HepG2 (cell line): Measurements from ENCODE around the gene ARL11. TPM values are rescaled to one million over a fixed set of nuclear protein-coding genes. Genes with fewer than 3 reads are reported as not detected.
A peak's percentile ranks its signal among the peaks of the same experiment; 100 is the strongest.

ENCODE experiments used
- ATAC-seq: fragments of 200-7000 bp; cut with Tn5 transposase; 3 replicates; pipeline ENCODE4 v1.9.1; 2020; ENCODE audit warnings: mild to moderate bottlenecking, moderate library complexity
- Bru-seq: library from RNA; stranded (reverse); fragments of 400-500 nt; gene quantifications from one replicate; lab custom pipeline; 2021; lab: Mats Ljungman, UMichigan
- BruChase-seq, 2 experiments: library from RNA; stranded (reverse); fragments of 400-500 nt; gene quantifications; one replicate each; lab custom pipeline; 2021; lab: Mats Ljungman, UMichigan
- BruUV-seq: library from RNA; stranded (reverse); fragments of 400-500 nt; replicated peaks from 2 replicates; lab custom pipeline; 2021; lab: Mats Ljungman, UMichigan
- CTCF ChIA-PET: fragments of 300-600 bp; formaldehyde crosslinking; extraction: SDS; loops from one replicate; lab custom pipeline; 2021; ENCODE audit warnings: low total read pairs, inconsistent platforms, low intra/inter-chr PET ratio; lab: Yijun Ruan, JAX
- POLR2A ChIA-PET: fragments of 350-600 bp; sonication (Branson Sonifier 250); formaldehyde crosslinking; loops from one replicate; lab custom pipeline; 2020; ENCODE audit warnings: antibody characterized with exemption, inconsistent platforms; lab: Yijun Ruan, JAX
- DNase-seq: peaks from one replicate; pipeline ENCODE4 v3.0.0-alpha.2; 2015; ENCODE audit warnings: low spot score
- FAIRE-seq: peaks from 3 replicates; lab custom pipeline; 2011; peaks lifted over from hg19 to GRCh38; lab: Jason Lieb, UNC
- H2AFZ ChIP-seq: one replicate; pipeline ENCODE4 v1.6.1; 2011; ENCODE audit warnings: low read length, inconsistent platforms
- H3K27ac ChIP-seq: fragments of 300-600 bp; 3 replicates; pipeline ENCODE4 v1.8.0; 2011; ENCODE audit warnings: mixed run types, mild to moderate bottlenecking, mixed read lengths, low read length, inconsistent platforms; ENCODE audit not compliant: insufficient read depth; ENCODE audit errors: extremely low read length
- H3K27me3 ChIP-seq, 2 experiments: fragments of 200-600 bp in 1 of 2; 2 replicates in 1 of 2; 3 replicates in 1 of 2; pipeline versions ENCODE4 v1.6.0 to v1.8.0; 2011; ENCODE audit warnings: low read length in 2 of 2, mild to moderate bottlenecking in 2 of 2, moderate library complexity in 2 of 2, inconsistent platforms in 1 of 2; ENCODE audit not compliant: insufficient read depth in 2 of 2, control insufficient read depth in 1 of 2
- H3K36me3 ChIP-seq, 2 experiments: fragments of 200-600 bp in 1 of 2; replicated peaks in 1 of 2; 2 replicates in 1 of 2; 3 replicates in 1 of 2; pipeline versions ENCODE4 v1.5.1 to v1.8.0; 2011; ENCODE audit warnings: low read length in 2 of 2, inconsistent platforms in 1 of 2; ENCODE audit not compliant: insufficient read depth in 2 of 2, control insufficient read depth in 1 of 2
- H3K4me1 ChIP-seq: 2 replicates; pipeline ENCODE4 v1.5.1; 2012; ENCODE audit warnings: low read length, inconsistent platforms; ENCODE audit not compliant: insufficient read depth
- H3K4me2 ChIP-seq: 2 replicates; pipeline ENCODE4 v1.6.0; 2011; ENCODE audit warnings: low read depth, low read length, inconsistent platforms
- H3K4me3 ChIP-seq, 3 experiments: fragments of 200-600 bp in 1 of 3; sonication (generic), shearing (Covaris generic) in 1 of 3; replicated peaks in 1 of 3; 2 replicates each; pipeline ENCODE4 v1.5.1; 2011 to 2016; ENCODE audit warnings: low read length in 3 of 3, inconsistent platforms in 2 of 3, low read depth in 2 of 3, mild to moderate bottlenecking in 2 of 3, control low read depth in 1 of 3, mixed read lengths in 1 of 3; ENCODE audit not compliant: insufficient read depth in 1 of 3
- H3K79me2 ChIP-seq: one replicate; pipeline ENCODE4 v1.6.1; 2011; ENCODE audit warnings: low read length, inconsistent platforms; ENCODE audit not compliant: insufficient read depth
- H3K9ac ChIP-seq: 2 replicates; pipeline ENCODE4 v1.6.0; 2011; ENCODE audit warnings: mild to moderate bottlenecking, low read depth, low read length, inconsistent platforms; ENCODE audit not compliant: insufficient read depth
- H3K9me3 ChIP-seq: 2 replicates; pipeline ENCODE4 v1.5.1; 2012; ENCODE audit warnings: mild to moderate bottlenecking, low read length
- H4K20me1 ChIP-seq: 2 replicates; pipeline ENCODE4 v1.6.0; 2011; ENCODE audit warnings: inconsistent platforms, mild to moderate bottlenecking, low read length, moderate library complexity; ENCODE audit not compliant: insufficient read depth
- ZNF256 ChIP-seq: sonication (generic); formaldehyde crosslinking; conservative IDR thresholded peaks from 2 replicates; pipeline ENCODE4 v1.4.0; 2020; ENCODE audit warnings: missing genetic modification reagents
- ZNF674 ChIP-seq: sonication (generic); formaldehyde crosslinking; IDR thresholded peaks from 2 replicates; pipeline ENCODE4 v1.5.0; 2020; ENCODE audit warnings: low read depth, mild to moderate bottlenecking, missing genetic modification reagents
- ZSCAN20 ChIP-seq: sonication (generic); formaldehyde crosslinking; IDR thresholded peaks from 2 replicates; pipeline ENCODE4 v1.4.0; 2020; ENCODE audit warnings: missing genetic modification reagents, mild to moderate bottlenecking, borderline replicate concordance
- WGBS: methylation state at CpG from one replicate; pipeline ENCODE4 v1.1.6; 2017; ENCODE audit warnings: low lambda C conversion rate; 5-methylcytosine and 5-hydroxymethylcytosine counted together
- in situ Hi-C: cut with HindIII; loops from 2 replicates; pipeline ENCODE4 v1.10.0; 2017; ENCODE audit warnings: low pct_unique_long_range_greater_than_20kb; ENCODE audit not compliant: extremely low pct_ligation_motif_present
- intact Hi-C: fragments of 100-400 bp; cut with micrococcal nuclease; formaldehyde crosslinking; loops from one replicate; pipeline ENCODE4 v1.10.0; 2022; ENCODE audit not compliant: unreplicated experiment
- long read RNA-seq, 2 experiments: library from RNA in 1 of 2; library from polyadenylated mRNA in 1 of 2; stranded (forward) in 1 of 2; unstranded in 1 of 2; transcript quantifications; one replicate each; pipeline ENCODE4 v2.0.0, GENCODE V29; 2019 to 2022
- polyA minus RNA-seq, 3 experiments: library from RNA; depleted of rRNA, polyadenylated mRNA; stranded (reverse); fragments of >200 nt; gene quantifications; 2 replicates each; pipeline ENCODE4 v1.2.3, GENCODE V29; 2011; ENCODE audit warnings: low replicate concordance in 1 of 3
- polyA plus RNA-seq, 8 experiments: library from polyadenylated mRNA; depleted of rRNA in 3 of 8; stranded (reverse) in 7 of 8; unstranded in 1 of 8; fragments of >200 nt; fragmentation: Illumina TruSeq in 4 of 8; extraction: Trizol in 4 of 8; gene quantifications; 2 replicates each; pipeline versions ENCODE4 v1.2.1 to v1.2.3, GENCODE V29; 2011 to 2016; ENCODE audit warnings: low read depth in 4 of 8, missing spikeins in 1 of 8, mixed read lengths in 1 of 8; ENCODE audit not compliant: insufficient read depth in 1 of 8
- total RNA-seq, 5 experiments: library from RNA; depleted of rRNA; stranded (reverse); fragments of >200 nt; fragmentation: Illumina TruSeq; extraction: Trizol; gene quantifications; 2 replicates each; pipeline ENCODE4 v1.2.3, GENCODE V29; 2016; ENCODE audit warnings: low read depth in 1 of 5
- TF ChIP-seq, protein P1 (sequence below): IDR thresholded peaks from 2 replicates; pipeline ENCODE4 v1.6.1; 2016; ENCODE audit warnings: missing biosample characterization, missing genetic modification reagents, low read depth
- TF ChIP-seq, protein P2 (sequence below): sonication (generic); formaldehyde crosslinking; IDR thresholded peaks from 2 replicates; pipeline ENCODE4 v1.5.0; 2020; ENCODE audit warnings: mild to moderate bottlenecking, missing genetic modification reagents, borderline replicate concordance
- TF ChIP-seq, protein P3 (sequence below): sonication (generic); formaldehyde crosslinking; IDR thresholded peaks from 2 replicates; pipeline ENCODE4 v1.8.1; 2023; ENCODE audit warnings: missing genetic modification reagents, inconsistent platforms, borderline replicate concordance

ARL11 gene
- total RNA-seq (2016; rRNA removed; fragmentation: Illumina TruSeq; extraction: Trizol) (0.04 TPM in 1 of 2 replicates, not detected in the other), polyA plus RNA-seq (2011; rRNA removed) (0.17 and 0.22 TPM in 2 replicates), polyA minus RNA-seq (2011; rRNA and poly(A)+ RNA removed; ENCODE audit: low replicate concordance) (0.18 TPM in 1 of 2 replicates, not detected in the other), Bru-seq, nascent RNA (percentile 31 among the genes with signal in this experiment), BruChase-seq, experiment 1, labeled RNA remaining after a 6-hour chase (percentile 17 among the genes with signal in this experiment), BruChase-seq, experiment 2, labeled RNA remaining after a 2-hour chase (percentile 19 among the genes with signal in this experiment)
- not detected in 2 replicates for total RNA-seq (2016; cell fraction: cytosol; rRNA removed; fragmentation: Illumina TruSeq; extraction: Trizol; ENCODE audit: low read depth)
- total RNA-seq (2016; cell fraction: insoluble cytoplasmic fraction; rRNA removed; fragmentation: Illumina TruSeq; extraction: Trizol), result 0.06 and 0.07 TPM in 2 replicates
- 0.15 TPM in 1 of 2 replicates, not detected in the other for total RNA-seq (2016; cell fraction: membrane; rRNA removed; fragmentation: Illumina TruSeq; extraction: Trizol)
- 0.12 TPM in 1 of 2 replicates, not detected in the other for total RNA-seq (2016; cell fraction: nucleus; rRNA removed; fragmentation: Illumina TruSeq; extraction: Trizol)
- 0.11 and 0.18 TPM in 2 replicates for polyA plus RNA-seq (2011; cell fraction: cytosol; rRNA removed)
- polyA plus RNA-seq (2011; cell fraction: nucleus; rRNA removed), result 0.05 and 0.09 TPM in 2 replicates
- polyA plus RNA-seq (2012), result 0.15 TPM in 2 replicates
- 0.03 TPM in 1 of 2 replicates, not detected in the other for polyA plus RNA-seq (2016; cell fraction: cytosol; fragmentation: Illumina TruSeq; extraction: Trizol; ENCODE audit: low read depth)
- polyA plus RNA-seq (2016; cell fraction: insoluble cytoplasmic fraction; fragmentation: Illumina TruSeq; extraction: Trizol; ENCODE audit: low read depth), result 0.05 and 0.11 TPM in 2 replicates
- polyA plus RNA-seq (2016; cell fraction: membrane; fragmentation: Illumina TruSeq; extraction: Trizol; ENCODE audit: low read depth), result 0.06 TPM in 1 of 2 replicates, not detected in the other
- polyA plus RNA-seq (2016; cell fraction: nucleus; fragmentation: Illumina TruSeq; extraction: Trizol; ENCODE audit: insufficient read depth, low read depth), result 0.15 TPM in 1 of 2 replicates, not detected in the other
- polyA minus RNA-seq (2011; cell fraction: cytosol; rRNA and poly(A)+ RNA removed), result not detected in 2 replicates
- 0.25 and 0.26 TPM in 2 replicates for polyA minus RNA-seq (2011; cell fraction: nucleus; rRNA and poly(A)+ RNA removed)
- long read RNA-seq, experiment 1, partial matches to known transcripts, result 0 of 1 reads
- long read RNA-seq, experiment 1, other reads (novel, unspliced or antisense), result 0 of 1 reads
- long read RNA-seq, experiment 2, result 0 reads

DNA sequence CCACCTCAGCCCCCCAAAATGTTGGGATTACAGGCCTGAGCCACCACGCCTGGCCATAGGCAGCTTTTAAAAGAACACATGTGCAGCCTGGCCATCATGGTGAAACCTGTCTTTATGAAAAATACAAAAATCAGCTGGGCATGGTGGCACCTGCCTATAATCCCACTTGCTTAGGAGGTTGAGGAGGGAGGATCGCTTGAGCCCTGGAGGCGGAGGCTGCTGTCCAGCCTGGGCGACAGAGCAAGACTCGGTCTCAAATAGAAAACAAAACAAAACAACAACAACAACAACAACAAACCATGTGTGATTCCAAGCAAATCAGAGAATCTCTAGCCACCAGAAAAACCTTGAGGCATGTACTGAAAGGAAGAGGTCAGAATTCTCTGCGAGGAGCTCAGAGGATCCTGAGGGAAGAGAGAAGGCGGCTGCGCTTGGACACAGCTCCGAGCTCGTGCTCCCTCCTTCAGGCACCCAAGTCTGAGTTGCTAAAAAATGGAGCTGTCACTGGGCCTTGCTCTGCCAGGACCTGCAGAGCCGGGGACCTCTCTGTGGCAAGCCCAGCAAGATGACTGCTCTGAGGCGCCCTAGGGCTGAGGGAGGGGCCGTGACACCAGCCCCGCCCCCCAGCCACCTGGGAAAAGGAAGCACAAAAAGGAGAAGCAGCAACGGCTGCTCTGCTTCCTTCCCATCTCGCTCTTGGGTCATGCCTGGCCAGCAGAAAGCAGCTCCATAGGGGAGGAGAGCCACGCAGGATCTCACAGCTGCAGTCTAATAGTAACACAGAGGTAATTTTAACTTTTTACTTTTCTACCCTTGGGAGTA lies at the start of gene ARL11:
ARL11 (plus strand) TSS at position 677 of the 822 bp plus-strand sequence. CDS start 1,941 bp downstream, outside the sequence.
- no peak within 1 kb of the TSS for H3K9ac ChIP-seq
- no peak within 1 kb of the TSS for H2AFZ ChIP-seq
- H3K36me3 ChIP-seq, result no peaks in the 10 kb centered on the region
- no peak within 1 kb of the TSS for H3K27ac ChIP-seq
- H3K4me1 ChIP-seq, result peaks cover 70% of the 10 kb centered on the region
- intact Hi-C loops, result no loop called here
- H3K4me2 ChIP-seq, result peak within 1 kb of the TSS; percentile 67
- FAIRE-seq, result no peak
- DNase-seq, result no peak
- no peaks in the 10 kb centered on the region for H3K79me2 ChIP-seq
- BruUV-seq, result no TSS peak
- CTCF ChIA-PET, result no interaction called here
- 62% methylated on average over 13 of the region's 17 CpGs for WGBS
- no peaks in the 10 kb centered on the region for H3K9me3 ChIP-seq
- POLR2A ChIA-PET, result interaction anchor here (1.0 kb wide), 1 partner anchor 21 kb away, joined by 3 read pairs; no protein-coding TSS in a partner anchor
- no peaks in the 10 kb centered on the region for H4K20me1 ChIP-seq
- no peaks in the 10 kb centered on the region for H3K27me3 ChIP-seq
- in situ Hi-C loops, result no loop called here
- peak within 1 kb of the TSS; percentile 15 to 44 (median 18); a peak in 4 of 6 replicates for H3K4me3 ChIP-seq
- peak; percentile 6; the same call in 2 of the 3 replicates for ATAC-seq
- TF ChIP-seq ZNF674, result no peak
- no peak for TF ChIP-seq ZSCAN20 (CRISPR knock-in tag)
- no peak for TF ChIP-seq ZNF256 (CRISPR knock-in tag)
- TF ChIP-seq, protein P1, sequence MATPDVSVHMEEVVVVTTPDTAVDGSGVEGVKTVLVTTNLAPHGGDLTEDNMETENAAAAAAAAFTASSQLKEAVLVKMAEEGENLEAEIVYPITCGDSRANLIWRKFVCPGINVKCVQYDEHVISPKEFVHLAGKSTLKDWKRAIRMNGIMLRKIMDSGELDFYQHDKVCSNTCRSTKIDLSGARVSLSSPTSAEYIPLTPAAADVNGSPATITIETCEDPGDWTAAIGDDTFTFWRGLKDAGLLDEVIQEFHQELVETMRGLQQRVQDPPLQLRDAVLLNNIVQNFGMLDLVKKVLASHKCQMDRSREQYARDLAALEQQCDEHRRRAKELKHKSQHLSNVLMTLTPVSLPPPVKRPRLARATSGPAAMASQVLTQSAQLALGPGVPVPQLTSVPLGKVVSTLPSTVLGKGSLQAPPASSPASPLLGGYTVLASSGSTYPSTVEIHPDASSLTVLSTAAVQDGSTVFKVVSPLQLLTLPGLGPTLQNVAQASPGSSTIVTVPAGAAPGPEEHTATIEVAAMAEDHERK (CRISPR knock-in tag), result no peak
- TF ChIP-seq, protein P2, sequence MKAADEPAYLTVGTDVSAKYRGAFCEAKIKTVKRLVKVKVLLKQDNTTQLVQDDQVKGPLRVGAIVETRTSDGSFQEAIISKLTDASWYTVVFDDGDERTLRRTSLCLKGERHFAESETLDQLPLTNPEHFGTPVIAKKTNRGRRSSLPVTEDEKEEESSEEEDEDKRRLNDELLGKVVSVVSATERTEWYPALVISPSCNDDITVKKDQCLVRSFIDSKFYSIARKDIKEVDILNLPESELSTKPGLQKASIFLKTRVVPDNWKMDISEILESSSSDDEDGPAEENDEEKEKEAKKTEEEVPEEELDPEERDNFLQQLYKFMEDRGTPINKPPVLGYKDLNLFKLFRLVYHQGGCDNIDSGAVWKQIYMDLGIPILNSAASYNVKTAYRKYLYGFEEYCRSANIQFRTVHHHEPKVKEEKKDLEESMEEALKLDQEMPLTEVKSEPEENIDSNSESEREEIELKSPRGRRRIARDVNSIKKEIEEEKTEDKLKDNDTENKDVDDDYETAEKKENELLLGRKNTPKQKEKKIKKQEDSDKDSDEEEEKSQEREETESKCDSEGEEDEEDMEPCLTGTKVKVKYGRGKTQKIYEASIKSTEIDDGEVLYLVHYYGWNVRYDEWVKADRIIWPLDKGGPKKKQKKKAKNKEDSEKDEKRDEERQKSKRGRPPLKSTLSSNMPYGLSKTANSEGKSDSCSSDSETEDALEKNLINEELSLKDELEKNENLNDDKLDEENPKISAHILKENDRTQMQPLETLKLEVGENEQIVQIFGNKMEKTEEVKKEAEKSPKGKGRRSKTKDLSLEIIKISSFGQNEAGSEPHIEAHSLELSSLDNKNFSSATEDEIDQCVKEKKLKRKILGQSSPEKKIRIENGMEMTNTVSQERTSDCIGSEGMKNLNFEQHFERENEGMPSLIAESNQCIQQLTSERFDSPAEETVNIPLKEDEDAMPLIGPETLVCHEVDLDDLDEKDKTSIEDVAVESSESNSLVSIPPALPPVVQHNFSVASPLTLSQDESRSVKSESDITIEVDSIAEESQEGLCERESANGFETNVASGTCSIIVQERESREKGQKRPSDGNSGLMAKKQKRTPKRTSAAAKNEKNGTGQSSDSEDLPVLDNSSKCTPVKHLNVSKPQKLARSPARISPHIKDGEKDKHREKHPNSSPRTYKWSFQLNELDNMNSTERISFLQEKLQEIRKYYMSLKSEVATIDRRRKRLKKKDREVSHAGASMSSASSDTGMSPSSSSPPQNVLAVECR, result 0 out of 2 replicates have a peak, but pooled peaks have one; percentile 15
- TF ChIP-seq, protein P3, sequence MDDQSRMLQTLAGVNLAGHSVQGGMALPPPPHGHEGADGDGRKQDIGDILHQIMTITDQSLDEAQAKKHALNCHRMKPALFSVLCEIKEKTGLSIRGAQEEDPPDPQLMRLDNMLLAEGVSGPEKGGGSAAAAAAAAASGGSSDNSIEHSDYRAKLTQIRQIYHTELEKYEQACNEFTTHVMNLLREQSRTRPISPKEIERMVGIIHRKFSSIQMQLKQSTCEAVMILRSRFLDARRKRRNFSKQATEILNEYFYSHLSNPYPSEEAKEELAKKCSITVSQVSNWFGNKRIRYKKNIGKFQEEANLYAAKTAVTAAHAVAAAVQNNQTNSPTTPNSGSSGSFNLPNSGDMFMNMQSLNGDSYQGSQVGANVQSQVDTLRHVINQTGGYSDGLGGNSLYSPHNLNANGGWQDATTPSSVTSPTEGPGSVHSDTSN, result no peak
